GM18909 (cell line): Measurements from ENCODE around the gene COQ8A.
"Not testable (repeated sequence)": the region's sequence is repeated elsewhere in the genome, so short reads cannot be mapped to it uniquely, and the experiment has no call there.

Experiments used
- ATAC-seq: cut with Tn5 transposase; IDR thresholded peaks from one replicate; pipeline ENCODE4 v1.9.1; 2021; ENCODE audit warnings: mild to moderate bottlenecking; ENCODE audit not compliant: unreplicated experiment, poor library complexity

Gene COQ8A

DNA sequence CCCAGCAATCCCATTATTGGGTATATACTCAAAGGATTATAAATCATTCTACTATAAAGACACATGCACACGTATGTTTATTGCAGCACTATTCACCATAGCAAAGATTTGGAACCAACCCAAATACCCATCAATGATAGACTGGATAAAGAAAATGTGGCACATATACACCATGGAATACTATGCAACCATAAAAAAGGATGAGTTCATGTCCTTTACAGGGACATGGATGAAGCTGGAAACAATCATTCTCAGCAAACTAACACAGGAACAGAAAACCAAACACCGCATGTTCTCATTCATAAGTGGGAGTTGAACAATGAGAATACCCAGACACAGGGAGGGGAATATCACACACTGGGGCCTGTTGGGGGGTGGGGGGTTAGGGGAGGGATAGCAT lies 59.5 kb downstream of the COQ8A start:
- not testable (repeated sequence) for ATAC-seq

DNA sequence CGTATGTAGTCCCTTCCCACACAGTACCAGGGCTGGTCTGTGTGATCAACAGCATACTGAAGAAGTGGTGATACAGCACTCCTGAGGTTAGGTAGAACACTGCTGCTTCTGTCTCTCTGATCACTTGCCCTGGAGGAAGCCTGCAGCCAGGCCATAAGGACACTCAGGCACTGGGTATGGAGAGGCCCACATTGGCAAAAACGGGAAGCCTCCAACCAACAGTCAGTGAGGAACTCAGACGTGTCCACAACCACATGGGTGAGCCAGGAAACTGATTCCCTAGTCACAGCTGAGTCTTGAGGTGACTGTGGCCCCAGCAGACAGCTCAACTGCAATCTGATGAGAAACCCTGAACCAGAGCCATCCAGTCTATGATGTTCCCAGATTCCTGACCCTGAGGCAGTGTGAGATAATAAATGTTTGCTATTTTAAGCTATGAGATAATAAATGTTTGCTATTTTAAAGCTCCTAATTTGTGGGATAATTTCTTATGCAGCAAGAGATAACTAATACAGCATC lies 62.5 kb downstream of the COQ8A start:
- ATAC-seq = no peak

DNA sequence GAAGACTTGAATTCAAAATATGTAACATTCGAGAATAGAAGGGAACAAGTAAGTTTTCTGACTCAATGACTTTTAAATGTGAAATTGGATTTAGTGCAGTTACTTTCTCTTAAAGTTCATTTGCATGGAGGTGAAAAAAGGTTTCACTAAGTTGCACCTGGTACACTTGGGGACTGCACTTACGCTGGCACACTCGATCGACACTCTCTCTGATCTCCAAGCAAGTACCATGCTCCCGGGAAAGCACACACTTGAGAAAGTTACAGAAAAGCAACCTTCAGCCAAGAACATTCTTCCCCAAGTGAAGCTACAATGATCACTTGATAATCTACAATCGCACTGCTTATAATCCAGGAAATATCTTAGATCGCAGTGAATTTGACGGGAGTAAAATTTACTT lies 63.1 kb downstream of the COQ8A start:
- no peak for ATAC-seq

DNA sequence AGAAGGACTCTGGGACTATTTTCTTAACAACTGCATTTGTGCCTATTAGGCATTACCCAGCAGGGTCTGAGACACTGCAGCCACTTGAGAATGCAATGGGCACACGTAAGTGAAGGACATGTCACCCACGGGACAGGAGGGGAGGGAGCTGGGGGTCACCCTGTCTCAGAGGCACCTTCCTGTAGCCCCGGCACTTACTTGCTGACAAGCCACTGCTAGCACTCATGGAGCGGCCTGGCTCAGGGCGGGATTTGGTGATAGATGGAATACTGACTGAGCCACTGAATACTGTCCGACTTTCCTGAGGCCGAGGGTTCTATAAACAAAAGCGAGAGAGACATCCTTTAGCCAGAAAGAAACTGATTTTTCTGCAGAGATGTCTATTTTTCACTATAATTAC lies 64.7 kb downstream of the COQ8A start:
- ATAC-seq = no peak

DNA sequence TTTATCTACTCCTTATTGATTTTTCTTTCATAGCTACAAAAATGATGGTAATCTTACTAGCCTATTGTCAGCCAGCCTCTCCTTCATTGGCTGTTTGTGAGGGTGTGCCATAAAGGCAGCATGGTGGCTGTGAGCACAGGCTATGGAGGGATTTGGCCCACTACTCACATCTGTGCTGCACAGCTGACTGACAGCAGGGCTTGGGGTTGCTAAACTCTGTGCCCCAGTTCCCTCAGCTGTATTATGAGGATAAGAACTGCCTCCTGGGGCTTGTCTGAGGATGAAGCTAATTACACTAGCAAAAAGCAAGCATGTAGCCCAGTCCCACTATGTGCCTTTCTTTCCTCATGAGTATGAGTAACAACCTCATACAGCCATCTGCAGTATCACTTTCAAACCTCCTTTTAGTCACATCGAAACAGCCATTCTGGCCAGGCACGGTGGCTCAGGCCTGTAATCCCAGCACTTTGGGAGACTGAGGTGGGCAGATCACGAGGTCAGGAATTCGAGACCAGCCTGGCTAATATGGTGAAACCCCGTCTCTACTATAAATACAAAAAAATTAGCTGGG lies 66.2 kb downstream of the COQ8A start:
- no peak for ATAC-seq

DNA sequence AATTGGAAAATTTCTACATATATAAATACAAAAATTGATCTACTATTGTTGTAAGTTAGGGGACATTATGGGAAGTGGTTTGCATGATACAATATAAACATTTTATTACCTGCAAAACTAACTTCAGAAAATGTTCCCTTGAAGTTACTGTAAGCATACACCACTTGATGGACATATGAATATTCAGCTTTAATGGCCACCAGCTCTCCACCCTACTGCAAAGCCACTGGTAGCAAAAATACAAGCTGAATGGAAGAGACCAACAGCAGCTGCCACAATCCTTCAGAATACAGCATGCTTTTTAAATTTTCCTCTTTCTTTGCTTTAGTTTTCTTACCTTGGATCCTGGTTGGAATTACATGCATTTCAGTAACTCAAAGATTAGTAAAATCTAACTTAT lies 69.8 kb downstream of the COQ8A start:
- no peak for ATAC-seq

DNA sequence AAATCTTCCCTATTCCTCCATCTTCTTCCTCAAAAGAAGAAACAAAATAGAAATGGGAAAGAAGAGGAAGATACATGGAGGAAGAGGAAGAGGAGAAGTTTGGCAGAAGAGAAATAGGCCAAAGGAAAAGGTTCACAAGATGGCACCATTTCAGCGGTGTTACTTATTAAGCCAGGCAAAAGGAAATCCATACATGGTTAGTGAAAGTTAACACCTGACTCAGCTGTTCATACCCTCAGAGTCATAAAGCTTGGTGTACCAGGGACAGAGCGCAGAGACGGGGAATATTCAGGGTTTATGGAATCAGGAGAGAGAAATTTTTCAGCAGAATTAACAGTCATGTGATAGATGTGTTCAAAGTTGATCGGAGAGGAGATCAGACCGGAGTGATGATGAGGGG lies 70.6 kb downstream of the COQ8A start:
- no peak for ATAC-seq

DNA sequence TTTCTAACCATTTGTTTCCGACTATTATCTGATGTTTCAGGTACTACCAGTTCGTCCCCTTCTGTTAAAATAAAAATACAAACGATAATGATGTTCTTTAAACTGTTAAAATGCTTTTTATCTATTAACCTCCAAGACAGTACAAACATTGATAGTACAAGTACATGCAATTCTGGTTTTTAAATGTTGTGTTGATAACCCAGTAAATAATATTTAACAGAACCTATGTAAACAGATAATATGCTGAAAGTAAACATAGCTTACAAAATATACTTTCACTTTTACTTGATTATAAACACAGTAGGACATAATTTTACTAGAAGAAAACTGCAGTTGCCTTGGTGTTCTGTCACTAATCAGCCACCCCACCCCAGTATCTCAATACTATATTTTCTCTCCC lies 76.9 kb downstream of the COQ8A start:
- no peak for ATAC-seq

DNA sequence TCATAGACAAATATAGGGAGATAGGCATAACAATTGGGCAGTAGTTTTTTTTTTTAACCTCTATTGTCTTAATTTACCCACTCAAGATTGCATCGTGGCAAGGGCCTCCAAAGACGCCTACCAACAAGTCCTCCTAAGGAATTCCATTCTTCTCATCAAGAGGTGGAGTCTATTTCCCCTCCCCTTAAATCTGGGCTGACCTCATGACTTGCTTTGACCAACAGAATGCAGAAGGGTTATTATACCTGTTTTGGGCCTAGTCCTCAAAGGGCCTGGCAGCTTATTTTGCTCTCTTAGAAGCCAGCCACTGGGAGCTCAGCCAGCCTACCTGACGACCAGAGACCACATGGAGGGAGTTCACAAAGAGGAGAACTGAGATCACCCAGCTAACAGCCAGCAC lies 92.3 kb downstream of the COQ8A start:
- no peak for ATAC-seq

DNA sequence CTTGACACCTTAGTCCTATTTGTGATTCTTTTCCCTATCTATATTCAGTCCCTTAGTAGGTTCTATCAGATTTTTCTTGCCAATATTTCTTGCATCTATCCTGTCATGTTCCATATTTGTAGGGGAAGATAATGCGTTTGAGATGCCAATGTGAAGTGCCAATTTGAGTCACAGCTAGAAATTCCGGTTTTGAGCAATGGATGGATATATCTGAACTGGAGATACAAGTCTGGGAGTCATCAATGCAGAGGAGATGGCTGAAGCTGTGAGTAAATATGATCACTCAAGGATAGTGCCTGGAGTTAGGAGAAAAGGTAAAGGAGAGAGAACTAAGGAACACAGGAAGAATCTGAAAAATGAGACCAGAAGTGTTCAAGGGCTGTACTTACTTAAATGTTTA lies 93.8 kb downstream of the COQ8A start:
- no peak for ATAC-seq

DNA sequence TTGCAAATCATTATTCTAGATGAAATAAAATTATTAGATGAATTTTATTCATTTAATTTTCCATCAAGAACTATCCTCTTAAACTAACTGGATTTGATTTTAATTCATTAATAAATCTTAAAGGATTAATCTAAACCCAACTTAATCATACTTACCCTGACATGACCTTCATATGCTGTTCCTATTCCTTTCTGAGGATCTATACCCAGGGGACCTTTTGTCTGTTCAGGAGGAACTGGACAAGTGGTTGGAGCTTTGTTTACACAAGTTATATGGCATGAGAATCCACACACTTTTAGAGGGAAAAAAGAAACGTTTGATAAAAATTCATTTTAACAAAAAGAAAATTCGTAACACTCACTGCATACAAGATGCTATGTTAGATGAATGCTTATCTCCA lies 95.2 kb downstream of the COQ8A start:
- ATAC-seq = no peak

DNA sequence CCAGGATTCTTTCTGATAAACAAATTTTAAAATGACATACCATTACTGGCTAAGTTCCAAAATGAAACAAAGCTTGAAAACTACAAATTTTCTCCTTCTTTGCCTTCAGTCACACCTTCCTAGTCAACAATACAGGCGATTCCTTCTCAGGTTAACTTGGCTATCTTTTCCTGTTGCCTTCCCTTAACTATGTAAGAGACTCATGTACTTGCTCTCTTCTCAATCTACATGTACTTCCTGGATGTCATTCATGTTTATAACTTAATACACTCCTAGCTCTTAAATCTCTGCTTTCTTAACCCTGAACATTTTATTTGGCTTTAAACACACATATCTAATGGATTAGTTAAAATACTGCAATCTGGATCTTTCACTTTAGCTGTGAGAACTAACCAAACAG lies 97.0 kb downstream of the COQ8A start:
- ATAC-seq = no peak
